GM21390 (cell line): ENCODE results near the gene ACYP1.

Experiments
- ATAC-seq: cut with Tn5 transposase; IDR thresholded peaks from one replicate; pipeline ENCODE4 v1.9.1; 2021; ENCODE audit not compliant: unreplicated experiment

ACYP1 gene

DNA sequence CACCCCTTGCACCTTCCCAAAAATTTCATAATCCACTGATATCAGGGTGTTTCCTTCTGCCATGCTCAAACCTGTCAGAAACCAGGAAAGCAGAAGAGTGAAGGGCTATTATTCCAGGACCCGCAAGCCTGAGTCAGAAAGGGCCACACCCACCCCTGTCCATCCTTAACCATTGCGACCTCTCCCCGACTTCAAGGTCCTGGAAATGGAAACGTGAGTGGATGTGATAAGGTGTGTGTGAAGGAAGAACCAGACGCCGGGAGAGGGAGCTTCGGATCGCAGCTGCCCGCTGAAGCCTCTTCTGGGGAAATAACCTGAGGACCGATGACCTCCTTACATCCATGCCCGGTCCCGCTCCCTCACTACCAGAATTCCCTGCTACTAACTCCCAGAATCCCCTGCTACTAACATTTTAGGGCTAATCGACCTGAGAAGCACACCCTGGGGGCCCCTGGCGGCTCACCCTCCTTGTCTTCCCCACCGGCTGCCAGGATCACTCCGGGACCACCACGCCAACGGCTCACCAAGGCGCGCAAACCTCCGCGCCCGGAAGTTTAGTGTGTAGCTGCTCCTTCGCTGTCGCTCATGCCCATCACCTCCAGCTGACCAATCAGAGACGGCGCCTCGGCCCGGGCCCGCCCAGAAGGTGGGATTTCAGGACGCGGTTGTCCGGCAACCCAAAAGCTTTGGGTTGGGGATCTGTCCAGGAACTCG, at the start of gene ACYP1:
ACYP1 (minus strand) TSS at position 534 of the 714 bp plus-strand sequence; CDS start at position 63, 471 bp downstream.
- ATAC-seq = peak; percentile 97

DNA sequence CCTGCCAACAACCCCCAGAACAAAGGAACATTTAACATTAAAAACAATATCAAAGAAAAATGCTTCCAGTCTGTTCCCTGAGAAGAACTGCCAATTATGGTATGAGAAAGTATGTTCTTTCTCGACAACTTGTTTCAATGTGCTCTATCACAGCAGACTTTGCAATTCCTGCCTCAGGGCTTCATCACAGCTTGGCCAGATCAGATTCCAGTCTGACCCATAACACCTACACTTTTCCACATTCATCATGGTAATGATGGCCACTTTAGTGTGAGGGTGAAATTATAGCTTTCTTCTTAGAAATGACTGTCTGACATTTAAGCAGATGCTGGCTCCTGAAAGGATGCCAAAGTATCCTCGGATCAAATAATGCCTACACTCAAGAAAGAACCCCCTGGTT, 46.1 kb upstream of the ACYP1 start:
- no peak for ATAC-seq

DNA sequence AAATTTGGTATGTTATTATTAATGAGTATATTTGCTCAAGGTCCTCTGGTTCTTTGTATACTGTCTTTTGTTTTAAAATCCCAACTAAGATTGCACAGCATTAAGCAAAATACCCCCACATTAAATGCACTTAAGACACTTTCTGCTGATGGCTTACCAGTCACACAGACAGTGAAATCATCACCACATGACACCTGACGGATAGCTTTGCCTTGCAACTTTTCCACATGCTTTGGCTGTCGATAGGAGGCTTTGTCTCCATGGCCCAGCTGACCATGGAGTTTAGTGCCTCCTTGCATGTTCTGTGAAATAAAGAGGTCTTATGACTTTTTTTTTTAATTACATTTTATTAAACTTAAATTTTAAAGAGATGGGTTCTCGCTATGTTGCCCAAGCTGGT, 43.4 kb upstream of the ACYP1 start:
- no peak for ATAC-seq

DNA sequence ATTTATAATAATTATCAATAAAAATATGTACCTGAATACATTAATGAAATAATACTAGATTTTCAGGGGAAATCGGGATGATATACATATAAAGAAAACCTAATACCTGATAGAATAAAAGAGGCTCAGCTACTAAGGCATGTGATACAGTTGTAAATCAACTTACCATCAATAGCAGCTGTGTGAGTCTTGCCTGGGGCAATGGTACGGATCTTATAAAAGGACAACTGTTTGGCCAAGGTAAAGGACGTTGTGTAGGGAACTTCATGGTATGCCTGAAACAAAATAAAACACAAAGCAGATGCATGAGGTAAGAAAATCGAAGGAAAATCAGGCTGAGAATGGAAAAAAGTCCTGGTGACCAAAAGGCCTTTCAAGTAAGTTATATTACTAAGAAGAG, 37.7 kb upstream of the ACYP1 start:
- no peak for ATAC-seq

DNA sequence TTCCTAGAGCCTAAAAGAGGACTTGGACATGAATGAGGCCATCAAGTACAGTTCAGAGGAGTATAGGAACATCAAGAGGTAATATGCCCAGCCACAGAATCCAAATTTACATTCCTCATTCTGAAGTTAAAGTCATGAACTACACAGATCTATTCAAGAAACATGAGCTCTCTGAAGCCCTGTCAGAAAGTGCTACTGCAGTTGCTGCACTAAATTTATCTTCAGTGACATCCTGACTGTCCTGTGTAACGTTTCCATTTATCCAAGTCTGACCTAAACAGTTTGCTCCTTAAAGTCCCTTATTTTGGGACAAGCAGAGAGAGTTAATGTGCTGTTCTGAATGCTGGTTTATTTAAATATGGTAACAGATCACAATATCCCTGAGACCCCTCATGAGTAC, 34.9 kb upstream of the ACYP1 start:
- ATAC-seq = no peak

DNA sequence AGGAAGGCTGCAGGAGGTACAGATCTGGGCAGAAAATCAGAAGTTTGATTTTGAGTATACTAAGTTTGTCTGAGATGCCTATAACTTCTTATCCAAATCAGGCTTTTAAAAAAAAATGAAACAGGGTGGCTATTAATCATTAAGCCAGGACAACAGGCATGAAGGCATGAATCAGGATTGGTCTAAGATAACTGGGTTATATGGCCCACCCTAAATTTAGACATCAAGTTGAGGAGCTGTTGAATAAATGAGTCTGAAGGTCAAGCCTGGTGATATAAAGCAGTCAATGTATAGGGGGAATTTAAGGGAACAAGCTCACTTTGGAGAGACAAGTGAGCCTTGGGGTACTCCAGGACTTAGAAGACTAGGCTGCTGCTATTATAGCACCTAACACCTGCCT, 34.4 kb upstream of the ACYP1 start:
- ATAC-seq = no peak

DNA sequence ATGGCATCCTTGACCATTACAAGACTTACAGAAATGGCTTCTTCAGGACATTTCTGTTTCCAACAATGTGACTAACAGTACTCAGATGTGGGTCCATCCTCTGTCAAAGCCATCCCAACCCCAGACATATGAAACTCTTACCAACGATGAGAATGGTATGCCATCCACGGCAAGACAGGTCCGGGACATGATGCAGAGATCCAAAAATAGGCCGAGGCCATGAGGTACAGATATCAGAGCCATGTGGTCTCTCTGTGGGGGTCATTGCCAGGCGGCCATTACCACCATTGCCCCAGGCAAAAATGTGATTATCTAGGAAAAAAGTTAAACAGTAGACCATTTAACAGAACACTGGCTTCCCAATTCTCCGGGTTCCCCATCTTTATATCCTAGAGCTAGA, 33.1 kb upstream of the ACYP1 start:
- ATAC-seq = no peak

DNA sequence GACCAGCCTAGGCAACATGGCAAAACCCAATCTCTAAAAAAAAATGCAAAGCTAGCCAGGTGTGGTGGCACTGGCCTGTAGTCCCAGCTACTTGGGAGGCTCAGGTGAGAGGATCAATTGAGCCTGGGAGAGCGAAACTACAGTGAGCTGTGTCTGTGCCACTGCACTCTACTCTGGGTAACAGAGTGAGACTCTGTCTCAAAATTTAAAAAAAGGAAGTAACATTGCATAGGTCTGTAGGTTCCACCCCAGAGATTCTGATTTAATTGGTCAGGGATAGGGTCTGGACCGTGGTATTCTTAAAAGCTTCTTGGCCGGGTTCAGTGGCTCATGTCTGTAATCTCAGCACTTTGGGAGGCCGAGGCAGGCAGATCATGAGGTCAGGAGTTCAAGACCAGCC, 31.9 kb upstream of the ACYP1 start:
- ATAC-seq = no peak

DNA sequence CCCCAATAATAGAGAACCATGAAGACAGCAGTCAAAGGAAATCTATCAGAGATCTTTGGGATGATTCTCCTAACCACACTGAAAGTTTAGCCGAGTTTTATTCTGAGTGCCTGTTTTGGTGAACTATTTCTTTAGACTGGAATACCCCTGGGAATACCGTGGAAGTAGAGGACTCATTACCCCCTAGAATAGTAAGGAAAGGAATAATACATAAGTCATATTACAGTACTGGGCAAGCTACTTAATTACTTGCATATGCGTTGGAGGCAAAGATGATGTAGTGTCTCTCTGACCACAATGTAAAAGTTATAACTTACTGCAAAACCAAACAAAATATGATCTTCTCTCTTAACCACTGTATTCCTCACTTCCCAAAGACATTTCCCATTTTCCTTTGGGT, 31.1 kb upstream of the ACYP1 start:
- ATAC-seq = no peak

DNA sequence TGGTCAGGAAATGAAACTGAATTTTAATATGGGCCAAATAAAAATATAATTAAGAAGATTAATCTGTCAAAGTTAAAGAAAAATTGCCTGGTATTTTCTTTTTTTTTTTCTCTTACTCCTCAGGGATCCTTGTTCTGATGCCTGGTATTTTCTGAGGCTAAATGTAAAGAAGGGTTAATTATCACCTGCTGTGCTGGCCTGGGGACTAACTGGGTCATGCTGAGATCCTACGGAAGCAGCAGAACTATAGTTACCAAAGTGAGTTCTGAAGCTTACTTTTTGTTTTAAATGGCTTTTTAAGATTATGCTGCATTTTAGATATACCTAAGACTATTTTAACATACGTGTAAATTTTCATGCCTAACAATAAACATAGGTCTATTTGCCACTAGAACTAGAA, 28.9 kb upstream of the ACYP1 start:
- ATAC-seq = no peak

DNA sequence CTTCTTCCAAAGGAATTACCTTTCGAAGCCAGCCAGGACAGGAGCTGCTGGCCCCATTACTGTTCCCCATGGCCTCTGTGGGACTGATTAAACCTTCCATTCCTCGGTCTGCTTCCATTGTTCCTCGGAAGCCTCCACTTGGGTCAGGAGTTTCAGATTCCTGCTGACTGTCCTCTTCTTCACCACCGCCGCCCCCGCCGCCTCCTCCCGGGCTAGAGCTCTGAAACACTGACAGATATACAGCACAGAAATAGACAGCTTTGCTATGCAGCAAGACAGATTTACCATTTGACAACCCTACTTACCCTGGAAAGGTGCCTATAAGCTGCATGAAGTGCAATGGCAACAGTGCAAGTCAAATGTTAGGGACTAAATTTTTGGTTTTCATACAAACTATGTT, 27.4 kb upstream of the ACYP1 start:
- ATAC-seq = no peak

DNA sequence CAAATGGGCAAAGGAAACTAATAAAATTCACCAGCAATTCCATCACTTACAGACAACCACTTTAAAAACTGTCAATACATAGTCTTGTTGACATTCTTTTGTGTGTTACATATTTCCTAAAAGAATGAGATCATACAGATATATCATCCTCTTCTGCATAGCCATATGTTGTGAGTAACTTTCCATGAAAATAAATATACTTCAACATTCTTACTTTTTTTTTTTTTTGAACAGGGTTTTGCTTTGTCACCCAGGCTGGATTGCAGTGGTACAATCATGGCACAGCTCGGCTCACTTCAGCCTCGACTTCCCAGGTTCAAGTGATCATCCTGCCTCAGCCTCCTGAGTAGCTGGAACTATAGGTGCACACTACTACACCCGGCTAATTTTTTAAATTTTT, 26.5 kb upstream of the ACYP1 start:
- no peak for ATAC-seq

DNA sequence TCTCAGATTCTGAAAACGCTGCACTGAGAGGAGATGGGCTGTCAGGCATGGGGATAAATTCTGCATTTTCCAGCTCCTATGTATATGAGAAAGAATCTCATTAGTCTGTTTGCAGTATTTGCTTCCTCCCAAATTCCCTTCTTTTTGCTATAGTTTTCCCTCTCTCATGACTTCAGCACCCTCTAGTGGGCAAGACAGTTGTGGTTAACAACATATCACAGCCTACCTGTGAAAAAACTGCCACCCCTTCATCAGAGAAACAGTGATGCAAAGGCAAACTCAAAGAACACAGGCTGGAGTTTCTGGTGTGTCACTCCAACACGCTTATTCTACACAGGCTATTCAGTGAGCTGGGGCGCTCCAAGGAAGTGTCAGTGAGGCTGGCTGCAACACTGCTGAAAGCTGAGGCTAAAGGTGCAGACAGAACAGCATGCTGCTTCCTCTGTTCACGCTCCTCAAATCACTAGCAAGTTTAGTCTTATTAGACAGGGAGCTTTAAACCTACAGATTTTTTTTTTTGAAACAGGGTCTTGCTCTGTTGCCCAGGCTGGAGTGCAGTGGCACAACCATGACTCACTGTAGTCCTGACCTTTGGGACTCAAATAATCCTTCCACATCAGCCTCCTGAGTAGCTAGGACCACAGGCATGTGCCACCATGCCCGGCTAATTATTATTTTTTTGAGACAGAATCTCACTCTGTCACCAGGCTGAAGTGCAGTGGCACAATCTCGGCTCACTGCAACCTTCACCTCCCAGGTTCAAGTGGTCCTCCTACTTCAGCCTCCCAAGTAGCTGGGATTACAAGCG, 24.9 kb upstream of the ACYP1 start:
- no peak for ATAC-seq

DNA sequence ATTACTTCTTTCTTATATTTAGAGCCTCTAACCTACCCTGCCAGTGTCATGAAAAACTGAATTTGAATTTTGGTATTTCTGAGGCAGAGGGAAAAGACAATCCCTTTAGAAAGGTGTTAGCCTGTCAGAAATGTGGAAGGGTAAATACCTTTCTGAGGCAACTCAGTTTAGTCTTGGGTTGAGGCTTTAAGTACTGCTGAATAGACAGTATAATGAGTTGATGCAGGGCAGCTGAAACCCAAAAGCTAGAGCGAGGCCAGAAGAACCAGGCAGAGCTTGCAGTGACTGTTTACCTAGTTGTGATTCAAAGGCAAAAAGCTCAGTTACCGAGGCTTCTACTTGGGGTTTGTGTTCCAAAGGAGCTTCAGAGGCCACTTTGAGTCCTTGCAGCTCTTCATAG, 24.3 kb upstream of the ACYP1 start:
- no peak for ATAC-seq

DNA sequence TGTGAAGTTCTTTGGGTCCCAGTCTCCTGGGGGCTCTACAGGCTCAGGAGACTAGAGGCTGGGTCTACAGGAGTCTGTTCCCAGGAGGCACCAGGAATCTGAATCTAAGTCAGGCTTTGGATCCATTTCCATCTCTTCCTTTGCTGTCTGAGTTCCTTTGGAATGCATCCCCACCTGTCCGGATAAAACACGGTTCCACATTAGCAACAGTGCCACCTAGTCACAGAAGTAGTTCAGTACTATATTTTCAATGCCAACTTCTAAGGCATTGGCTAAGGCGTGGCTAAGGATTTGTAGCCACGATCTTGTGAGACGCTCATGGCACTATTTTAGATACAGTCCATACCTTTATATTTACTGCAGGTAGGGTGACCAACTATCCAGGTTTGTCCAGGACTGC, 20.7 kb upstream of the ACYP1 start:
- no peak for ATAC-seq

DNA sequence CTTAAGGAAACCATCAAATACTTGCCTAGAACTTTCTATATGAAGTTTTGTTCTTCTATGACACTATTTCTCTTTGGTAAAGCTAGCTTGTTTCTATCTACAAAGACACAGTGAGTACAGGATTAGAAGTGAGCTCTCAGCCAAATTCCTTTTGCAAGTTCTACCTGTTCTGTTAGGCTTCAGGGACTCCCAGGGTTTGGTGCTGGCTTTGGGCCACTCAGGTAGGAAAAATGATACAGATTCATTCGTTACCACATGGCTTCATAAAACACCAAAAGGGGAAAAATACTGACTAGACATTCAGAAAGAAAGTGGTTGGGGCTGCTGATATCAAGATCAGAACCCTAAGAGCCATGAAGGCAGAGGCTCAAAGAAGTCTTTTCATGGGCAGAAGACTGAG, 19.4 kb upstream of the ACYP1 start:
- no peak for ATAC-seq

DNA sequence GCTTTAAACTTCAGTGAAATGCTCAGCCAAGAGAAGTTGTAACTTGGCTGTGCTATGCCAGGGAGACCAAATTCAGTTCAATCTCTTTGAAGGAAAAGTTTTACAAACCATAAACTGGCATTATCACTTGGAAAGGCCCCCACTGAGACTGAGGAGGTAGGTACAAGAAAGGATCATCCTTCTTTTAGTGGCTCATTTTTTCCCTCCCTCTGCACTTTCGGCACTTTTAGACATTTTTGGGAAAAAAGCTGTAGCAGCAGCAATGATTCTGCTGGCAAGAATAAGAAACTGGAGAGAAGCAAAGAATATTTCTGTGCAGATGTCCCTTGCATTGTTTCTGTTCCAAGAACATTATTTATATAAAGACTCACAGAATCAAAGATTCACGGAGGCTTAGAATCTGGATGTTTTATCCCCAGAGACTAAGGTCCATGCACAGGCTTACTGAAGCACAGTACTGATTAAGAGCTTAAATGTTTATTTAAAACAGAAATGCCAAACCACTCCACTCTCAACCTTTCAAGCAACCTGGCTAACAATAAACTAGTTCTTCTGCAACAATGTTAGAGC, 17.9 kb upstream of the ACYP1 start:
- no peak for ATAC-seq

DNA sequence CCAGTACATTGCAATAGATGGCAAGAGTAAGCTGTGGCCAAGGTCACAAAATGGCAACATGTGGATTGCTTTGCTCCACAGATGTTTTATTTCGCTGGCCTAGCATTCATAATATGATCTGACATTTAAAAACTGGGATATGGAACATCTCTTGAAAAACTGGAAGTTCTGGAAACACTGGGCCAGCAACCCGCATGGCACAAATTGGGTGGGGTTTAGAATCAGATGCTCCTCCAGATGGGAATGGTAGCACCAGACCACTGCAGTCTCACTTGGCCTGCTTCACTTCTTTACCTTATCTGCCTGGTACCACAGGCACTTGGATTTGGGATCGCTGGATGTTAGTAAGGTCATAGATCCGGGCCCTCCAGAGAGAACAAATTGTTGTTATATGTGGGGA, 15.7 kb upstream of the ACYP1 start:
- ATAC-seq = no peak

DNA sequence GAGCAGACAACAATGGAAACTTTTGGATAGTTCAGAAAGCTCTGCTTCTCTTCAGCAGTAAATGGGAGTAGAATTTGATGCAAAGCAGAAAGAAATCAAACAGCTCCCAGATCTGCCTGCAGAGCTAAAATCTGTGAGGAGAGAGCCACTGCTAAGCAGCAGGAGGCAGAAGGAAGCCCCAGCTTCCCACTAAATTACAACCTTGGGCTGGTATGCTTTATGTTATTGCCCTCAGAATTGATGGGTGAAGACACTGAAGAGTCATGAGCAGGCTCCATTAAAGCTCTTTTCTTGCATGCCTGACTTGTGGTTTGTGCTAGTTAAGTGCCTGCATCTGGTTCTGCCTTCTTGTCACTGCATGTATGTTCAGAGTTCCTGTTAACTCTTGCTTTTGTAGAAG, 14.0 kb upstream of the ACYP1 start:
- no peak for ATAC-seq

DNA sequence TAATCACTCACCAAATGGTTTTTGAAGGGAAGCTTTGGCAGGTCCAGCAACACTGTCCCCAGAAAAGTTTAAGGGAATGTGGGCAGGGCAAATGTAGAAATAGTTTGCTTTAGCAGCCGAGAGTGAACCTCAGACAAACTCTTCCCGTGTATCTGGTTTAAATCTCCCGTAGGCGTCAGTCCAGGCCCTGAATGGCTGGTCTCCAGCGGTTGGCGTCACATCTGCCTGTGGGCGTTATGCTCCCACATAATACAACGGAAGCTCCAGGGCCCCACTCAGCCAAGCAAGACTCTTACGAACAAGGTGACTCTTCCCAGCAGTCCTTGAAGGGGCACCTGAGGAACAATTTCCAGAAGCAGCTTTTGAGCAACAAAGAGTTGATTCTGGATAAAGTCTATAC, 6.6 kb upstream of the ACYP1 start:
- ATAC-seq = no peak

DNA sequence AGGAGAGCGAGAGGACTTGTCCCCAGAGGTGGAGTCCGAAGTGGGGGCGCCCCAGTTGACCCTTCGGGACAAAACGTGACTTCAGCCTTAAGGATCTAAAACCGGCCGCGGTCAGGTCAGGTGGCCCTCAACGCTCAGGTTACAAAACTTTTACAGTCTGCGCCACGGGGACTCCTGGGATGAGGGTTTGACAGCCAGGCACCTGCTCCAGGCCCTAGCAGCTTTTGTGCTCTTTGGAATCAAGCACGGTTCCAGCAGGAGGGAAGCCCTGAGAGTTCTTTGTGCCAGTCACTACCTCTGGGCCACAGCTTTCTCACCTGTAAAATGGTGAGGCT, 6.0 kb upstream of the ACYP1 start:
- ATAC-seq = no peak

DNA sequence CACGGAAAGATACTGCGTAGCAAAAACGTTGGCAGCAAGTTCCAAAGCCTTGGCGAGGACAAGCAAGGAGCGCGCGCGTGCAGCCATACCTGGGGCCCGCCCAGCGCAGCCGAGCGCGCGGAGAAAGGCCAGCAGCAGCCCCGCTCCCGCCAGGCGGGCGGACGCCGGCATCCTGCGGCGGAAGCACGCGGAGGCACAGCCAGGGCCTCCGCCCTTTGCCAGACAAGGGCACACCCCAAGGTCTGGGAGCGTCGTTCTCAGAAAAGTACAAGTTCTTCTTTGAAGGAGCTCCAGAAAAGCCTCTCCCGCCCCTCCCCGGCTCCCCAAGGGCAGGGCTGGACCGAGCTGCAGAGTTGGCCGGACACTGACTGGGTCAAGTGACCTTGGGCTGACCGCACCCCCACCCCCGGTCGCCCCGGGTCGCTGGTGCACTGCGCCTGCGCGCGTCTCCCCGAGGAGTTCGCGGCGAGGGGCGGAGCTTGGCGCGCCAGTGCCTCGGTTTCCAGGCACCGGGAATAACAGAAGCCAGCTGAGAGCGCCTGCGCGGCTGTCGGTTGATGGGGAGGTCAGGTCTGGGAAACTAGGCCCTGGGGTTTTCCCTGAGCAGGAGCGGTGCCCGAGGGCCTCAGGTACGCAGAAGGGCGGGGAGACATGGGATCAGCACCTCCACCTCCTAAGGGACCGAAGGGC, 5.4 kb upstream of the ACYP1 start, which contains the start of gene ZC2HC1C:
ZC2HC1C (plus strand) TSS at position 521 of the 690 bp plus-strand sequence. CDS start 933 bp downstream, outside the sequence.
- peak; percentile 70 for ATAC-seq
